Upper lobe of left lung (tissue), 4 donors: ENCODE results near the gene TM4SF18.

Source experiments
- POLR2A ChIP-seq, 4 donors: fragments of 450-650 bp; IDR thresholded peaks; one replicate each; pipeline ENCODE4 v1.5.1; 2016 to 2017; ENCODE audit warnings: antibody characterized with exemption in 4 of 4, mild to moderate bottlenecking in 2 of 4
- TF ChIP-seq, protein P1 (sequence below), 6 experiments: fragments of 450-650 bp in 4 of 6; fragments of 200-600 bp in 2 of 6; sonication (generic) in 2 of 6; IDR thresholded peaks; one replicate each; pipeline ENCODE4 v1.5.1; 2016 to 2019; ENCODE audit warnings: antibody characterized with exemption in 6 of 6

DNA sequence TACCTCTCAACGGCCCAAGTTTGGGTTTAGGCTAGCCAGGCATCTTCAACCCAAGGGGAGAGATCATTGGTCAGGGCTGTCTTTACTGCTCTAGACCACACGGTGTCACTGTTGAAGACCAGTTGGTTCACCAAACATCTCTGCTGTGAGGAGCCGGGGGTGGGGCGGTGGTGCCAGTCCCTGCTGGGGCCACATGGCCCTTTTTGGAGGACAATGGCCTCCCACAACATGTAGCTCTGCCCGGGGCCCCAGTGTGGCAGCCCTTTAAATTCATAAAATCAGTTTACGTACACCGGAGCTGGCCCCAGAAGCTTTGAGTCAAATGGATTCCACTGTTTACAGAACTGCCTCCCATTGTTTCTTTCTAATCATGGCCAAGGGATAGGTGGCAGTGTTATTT, 19.1 kb upstream of the TM4SF18 start:
- TF ChIP-seq, protein P1, sequence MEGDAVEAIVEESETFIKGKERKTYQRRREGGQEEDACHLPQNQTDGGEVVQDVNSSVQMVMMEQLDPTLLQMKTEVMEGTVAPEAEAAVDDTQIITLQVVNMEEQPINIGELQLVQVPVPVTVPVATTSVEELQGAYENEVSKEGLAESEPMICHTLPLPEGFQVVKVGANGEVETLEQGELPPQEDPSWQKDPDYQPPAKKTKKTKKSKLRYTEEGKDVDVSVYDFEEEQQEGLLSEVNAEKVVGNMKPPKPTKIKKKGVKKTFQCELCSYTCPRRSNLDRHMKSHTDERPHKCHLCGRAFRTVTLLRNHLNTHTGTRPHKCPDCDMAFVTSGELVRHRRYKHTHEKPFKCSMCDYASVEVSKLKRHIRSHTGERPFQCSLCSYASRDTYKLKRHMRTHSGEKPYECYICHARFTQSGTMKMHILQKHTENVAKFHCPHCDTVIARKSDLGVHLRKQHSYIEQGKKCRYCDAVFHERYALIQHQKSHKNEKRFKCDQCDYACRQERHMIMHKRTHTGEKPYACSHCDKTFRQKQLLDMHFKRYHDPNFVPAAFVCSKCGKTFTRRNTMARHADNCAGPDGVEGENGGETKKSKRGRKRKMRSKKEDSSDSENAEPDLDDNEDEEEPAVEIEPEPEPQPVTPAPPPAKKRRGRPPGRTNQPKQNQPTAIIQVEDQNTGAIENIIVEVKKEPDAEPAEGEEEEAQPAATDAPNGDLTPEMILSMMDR (IDR thresholded peaks at IDR 0.05), result peak; percentile 65 to 80 (median 74)
- TF ChIP-seq POLR2A (IDR thresholded peaks at IDR 0.05), result no peak
